SK-N-MC (cell line): Measurements from ENCODE around the gene CXXC1.

Source experiments
- EZH2 ChIP-seq: fragments of 200-600 bp; sonication (generic); IDR thresholded peaks from one replicate; pipeline ENCODE4 v1.6.1; 2017; ENCODE audit warnings: antibody characterized with exemption
- FOXP2 ChIP-seq: optimal IDR thresholded peaks from 2 replicates; pipeline ENCODE3; 2011; ENCODE audit warnings: mild to moderate bottlenecking, moderate library complexity; ENCODE audit not compliant: insufficient read depth; ENCODE audit errors: extremely low read length, control extremely low read depth
- POLR2AphosphoS5 ChIP-seq: IDR thresholded peaks from 2 replicates; pipeline ENCODE4 v1.6.1; 2012; ENCODE audit warnings: mild to moderate bottlenecking, low read depth, low read length, borderline replicate concordance

DNA sequence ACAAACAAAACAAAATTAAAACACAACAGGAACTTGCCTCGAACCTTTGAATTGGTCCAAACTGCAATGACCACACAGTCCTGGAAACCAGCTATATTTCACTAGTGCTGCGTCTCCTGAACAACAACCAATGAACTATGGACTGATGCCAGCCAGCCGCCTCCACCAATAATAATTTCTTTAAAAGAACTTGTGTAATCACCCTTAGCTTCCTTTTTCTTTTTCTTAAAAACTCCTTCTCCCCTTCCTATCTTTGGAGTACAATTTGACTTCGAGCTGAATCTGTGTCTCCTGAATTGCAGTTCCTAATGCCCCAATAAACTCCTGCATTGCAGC is 1.6 kb upstream of the CXXC1 start:
- no peak for TF ChIP-seq POLR2AphosphoS5
- no peak for TF ChIP-seq EZH2
- TF ChIP-seq FOXP2, result no peak
